HCT116 (cell line): ENCODE results near the gene IGLL1. TPM values are rescaled to one million over a fixed set of nuclear protein-coding genes. Genes with fewer than 3 reads are reported as not detected.

Experiments
- ATAC-seq: fragments of 200-7000 bp; cut with Tn5 transposase; 2 replicates; pipeline ENCODE4 v1.9.1; 2020; ENCODE audit warnings: mild to moderate bottlenecking, moderate library complexity
- BruUV-seq: library from RNA; stranded (reverse); fragments of 400-500 nt; replicated peaks from 2 replicates; lab custom pipeline; 2021; lab: Mats Ljungman, UMichigan
- CTCF ChIA-PET: fragments of 300-600 bp; sonication (Branson Sonifier 250); formaldehyde crosslinking; loops from one replicate; lab custom pipeline; 2021; ENCODE audit warnings: antibody characterized with exemption; lab: Charles Lee
- POLR2A ChIA-PET: fragments of 300-600, 350-600 bp; sonication (Branson Sonifier 250); formaldehyde crosslinking; loops from one replicate; lab custom pipeline; 2021; ENCODE audit warnings: antibody characterized with exemption; lab: Charles Lee
- RAD21 ChIA-PET, 2 experiments: fragments of 300-600 bp; sonication (Branson Sonifier 250); formaldehyde crosslinking; loops; one replicate each; lab custom pipeline; 2023; ENCODE audit warnings: low total read pairs in 2 of 2; ENCODE audit not compliant: uncharacterized antibody in 2 of 2, unreplicated experiment in 2 of 2, low non-redundant PET in 1 of 2; lab: Charles Lee
- DNase-seq: peaks from one replicate; pipeline ENCODE4 v3.0.0-alpha.2; 2010; ENCODE audit warnings: low read depth, low spot score
- H2AFZ ChIP-seq: fragments of 200-600 bp; shearing (Covaris generic), sonication (generic); 2 replicates; pipeline ENCODE4 v1.6.1; 2017; ENCODE audit warnings: low read depth, mixed run types, mixed read lengths, antibody characterized with exemption, low read length; ENCODE audit not compliant: poor library complexity, severe bottlenecking
- H3K27ac ChIP-seq: 2 replicates; pipeline ENCODE4 v1.5.1; 2012; ENCODE audit warnings: low read depth, low read length
- H3K27me3 ChIP-seq: fragments of 200-600 bp; sonication (generic); 2 replicates; pipeline ENCODE4 v1.6.1; 2016; ENCODE audit warnings: mixed run types, low read length, mixed read lengths; ENCODE audit not compliant: insufficient read depth
- H3K36me3 ChIP-seq, 2 experiments: fragments of 200-500 bp in 1 of 2; fragments of 200-600 bp in 1 of 2; sonication (Bioruptor generic) in 1 of 2; sonication (generic) in 1 of 2; 2 replicates each; pipeline versions ENCODE4 v1.5.1 to v1.6.1; 2014 to 2016; ENCODE audit warnings: low read length in 2 of 2, inconsistent platforms in 1 of 2, mixed read lengths in 1 of 2, mixed run types in 1 of 2; ENCODE audit not compliant: insufficient read depth in 2 of 2, control insufficient read depth in 1 of 2
- H3K4me1 ChIP-seq, 2 experiments: fragments of 200-600 bp in 1 of 2; sonication (generic) in 1 of 2; 2 replicates each; pipeline versions ENCODE4 v1.5.1 to v1.6.1; 2012 to 2017; ENCODE audit warnings: low read length in 2 of 2, inconsistent platforms in 1 of 2, mild to moderate bottlenecking in 1 of 2, mixed read lengths in 1 of 2, mixed run types in 1 of 2, moderate library complexity in 1 of 2; ENCODE audit not compliant: insufficient read depth in 2 of 2, control insufficient read depth in 1 of 2
- H3K4me2 ChIP-seq: fragments of 200-600 bp; sonication (generic); 2 replicates; pipeline ENCODE4 v1.6.1; 2017; ENCODE audit warnings: mixed run types, low read length, mixed read lengths
- H3K4me3 ChIP-seq, 2 experiments: fragments of 200-600 bp in 1 of 2; sonication (generic) in 1 of 2; replicated peaks in 1 of 2; 2 replicates each; pipeline ENCODE4 v1.5.1; 2011 to 2016; ENCODE audit warnings: low read length in 2 of 2, control low read depth in 1 of 2, low read depth in 1 of 2, mild to moderate bottlenecking in 1 of 2, mixed read lengths in 1 of 2, mixed run types in 1 of 2
- H3K79me2 ChIP-seq: fragments of 200-600 bp; sonication (generic); 2 replicates; pipeline ENCODE4 v1.6.1; 2017; ENCODE audit warnings: mild to moderate bottlenecking, mixed run types, low read length, moderate library complexity, mixed read lengths; ENCODE audit not compliant: insufficient read depth
- H3K9ac ChIP-seq: fragments of 200-600 bp; sonication (generic); 2 replicates; pipeline ENCODE4 v1.6.1; 2016; ENCODE audit warnings: low read length, mixed read lengths
- H3K9me2 ChIP-seq: fragments of 200-600 bp; sonication (generic), shearing (Covaris generic); 2 replicates; pipeline ENCODE4 v1.6.1; 2017; ENCODE audit warnings: mixed run types, mild to moderate bottlenecking, moderate library complexity; ENCODE audit not compliant: insufficient read depth
- H3K9me3 ChIP-seq, 2 experiments: fragments of 200-500 bp in 1 of 2; fragments of 200-600 bp in 1 of 2; sonication (Bioruptor generic) in 1 of 2; sonication (generic) in 1 of 2; 2 replicates each; pipeline ENCODE4 v1.6.1; 2014 to 2017; ENCODE audit warnings: low read length in 2 of 2, mixed read lengths in 2 of 2, inconsistent platforms in 1 of 2, low read depth in 1 of 2, mild to moderate bottlenecking in 1 of 2, mixed run types in 1 of 2, moderate library complexity in 1 of 2; ENCODE audit not compliant: control insufficient read depth in 1 of 2, insufficient read depth in 1 of 2
- H4K20me1 ChIP-seq: fragments of 200-600 bp; sonication (generic), shearing (Covaris generic); 2 replicates; pipeline ENCODE4 v1.6.1; 2017; ENCODE audit warnings: mixed run types, mild to moderate bottlenecking, moderate library complexity; ENCODE audit not compliant: insufficient read depth
- CBX3 ChIP-seq: IDR thresholded peaks from 2 replicates; pipeline ENCODE4 v1.6.1; 2012; ENCODE audit warnings: low read depth
- CTCF ChIP-seq, 3 experiments: fragments of 200-600 bp in 1 of 3; sonication (generic) in 1 of 3; IDR thresholded peaks in 2 of 3; conservative IDR thresholded peaks in 1 of 3; 2 replicates each; pipeline ENCODE4 v1.5.1; 2012 to 2017; ENCODE audit warnings: low read depth in 2 of 3, low read length in 2 of 3, antibody characterized with exemption in 1 of 3, borderline replicate concordance in 1 of 3, control low read depth in 1 of 3, mild to moderate bottlenecking in 1 of 3, mixed read lengths in 1 of 3, mixed run types in 1 of 3, moderate library complexity in 1 of 3; ENCODE audit not compliant: insufficient read depth in 1 of 3
- EGR1 ChIP-seq: IDR thresholded peaks from 2 replicates; pipeline ENCODE4 v1.6.1; 2012; ENCODE audit warnings: low read depth
- ELF1 ChIP-seq: IDR thresholded peaks from 2 replicates; pipeline ENCODE4 v1.6.1; 2012; ENCODE audit warnings: low read depth, borderline replicate concordance
- EZH2 ChIP-seq: fragments of 200-600 bp; sonication (generic); IDR thresholded peaks from 2 replicates; pipeline ENCODE4 v1.6.1; 2017; ENCODE audit warnings: antibody characterized with exemption, mixed run types
- FOSL1 ChIP-seq: IDR thresholded peaks from 2 replicates; pipeline ENCODE4 v1.6.1; 2012; ENCODE audit warnings: low read depth
- YY1 ChIP-seq: IDR thresholded peaks from 2 replicates; pipeline ENCODE4 v1.6.1; 2011; ENCODE audit warnings: low read length, low read depth, moderate library complexity, mild to moderate bottlenecking; ENCODE audit not compliant: insufficient replicate concordance; ENCODE audit errors: extremely low read depth
- intact Hi-C: fragments of 100-400 bp; cut with micrococcal nuclease; formaldehyde crosslinking; loops from 2 replicates; pipeline ENCODE4 v1.10.0; 2022
- total RNA-seq: library from RNA; stranded (reverse); gene quantifications from one replicate; pipeline ENCODE4 v1.2.1, GENCODE V29; 2021; ENCODE audit not compliant: unreplicated experiment

Gene IGLL1
- total RNA-seq, 1 experiment from 2014 or later = not detected

- Histone ChIP-seq H3K9me3 (no peaks in the 10 kb centered on the region), H3K79me2 (no peaks in the 10 kb centered on the region), H3K9ac (no peak overlapping the region), H3K9me2 (no peaks in the 10 kb centered on the region), H3K4me3 (no peak overlapping the region), H3K27me3 (no peaks in the 10 kb centered on the region), H2AFZ (no peak overlapping the region), H3K36me3 (no peaks in the 10 kb centered on the region), H3K4me2 (no peak overlapping the region), H3K4me1 (no peaks in the 10 kb centered on the region), H3K27ac (no peak overlapping the region), H4K20me1 (no peaks in the 10 kb centered on the region)
- ChIA-PET CTCF (no interaction called here), RAD21 (no interaction called here), POLR2A (no interaction called here)
- intact Hi-C loops = no loop called here
- BruUV-seq = no TSS peak
- DNase-seq (no peak), ATAC-seq (no peak)
- TF ChIP-seq EGR1 = no peak
- no peak for TF ChIP-seq YY1
- TF ChIP-seq CTCF (IDR thresholded peaks at IDR 0.05 in 2 of 3, conservative IDR thresholded peaks at IDR 0.05 in 1 of 3; ENCODE audit: borderline replicate concordance in 1 of 3, insufficient read depth in 1 of 3, low read depth in 2 of 3, low read length in 2 of 3) = no peak
- TF ChIP-seq EZH2 = no peak
- no peak for TF ChIP-seq FOSL1
- no peak for TF ChIP-seq ELF1
- TF ChIP-seq CBX3 = no peak
Measured at GRCh38 chr22:23548501-23549197, 31.4 kb downstream of the IGLL1 start.
